GM12801 (cell line): ENCODE results near the gene CD58.

ENCODE experiments used
- TF ChIP-seq, protein P1 (sequence below): IDR thresholded peaks from one replicate; pipeline ENCODE4 v1.5.1; 2011; ENCODE audit warnings: control low read depth; ENCODE audit not compliant: insufficient read length; ENCODE audit errors: extremely low read depth

The CD58 gene

DNA sequence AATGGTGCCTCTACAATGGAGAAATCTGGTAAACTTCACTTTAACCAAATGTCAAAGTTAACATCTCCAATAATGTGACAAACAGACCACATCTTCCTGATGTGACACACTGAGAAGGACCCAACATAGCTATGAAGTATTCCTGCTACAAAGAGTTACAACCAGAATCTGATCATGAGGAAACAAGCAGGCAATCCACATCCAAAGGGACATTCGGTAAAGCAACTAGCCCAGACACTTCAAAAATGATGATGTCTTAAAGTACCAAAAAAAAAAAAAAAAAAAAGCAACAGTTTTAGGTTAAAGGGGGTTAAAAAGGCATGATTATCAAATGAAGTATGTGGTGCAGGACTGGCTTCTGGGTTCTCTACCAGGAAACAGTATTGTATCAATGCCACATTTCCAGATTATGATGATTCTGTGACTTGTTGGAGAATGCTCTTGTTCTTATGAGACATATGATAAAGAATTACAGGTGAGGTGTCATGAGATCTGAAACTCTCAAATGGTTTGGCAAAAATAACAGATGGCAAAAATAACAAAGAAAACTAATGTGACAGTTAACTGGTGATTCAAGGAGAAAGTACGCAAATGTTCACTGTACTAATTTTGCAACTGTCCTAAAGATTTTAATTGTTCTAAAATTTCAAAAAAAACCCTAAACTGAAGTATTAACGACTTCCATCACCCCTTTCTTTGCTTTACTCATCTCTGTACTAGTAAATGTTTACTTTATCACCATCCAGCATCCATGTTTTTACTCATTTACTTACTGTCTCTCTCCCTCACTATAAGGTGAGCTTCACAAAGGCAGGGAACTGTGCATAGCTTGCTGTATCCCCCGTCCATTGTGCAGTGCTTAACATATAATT is 2.8 kb downstream of the CD58 start:
- TF ChIP-seq, protein P1, sequence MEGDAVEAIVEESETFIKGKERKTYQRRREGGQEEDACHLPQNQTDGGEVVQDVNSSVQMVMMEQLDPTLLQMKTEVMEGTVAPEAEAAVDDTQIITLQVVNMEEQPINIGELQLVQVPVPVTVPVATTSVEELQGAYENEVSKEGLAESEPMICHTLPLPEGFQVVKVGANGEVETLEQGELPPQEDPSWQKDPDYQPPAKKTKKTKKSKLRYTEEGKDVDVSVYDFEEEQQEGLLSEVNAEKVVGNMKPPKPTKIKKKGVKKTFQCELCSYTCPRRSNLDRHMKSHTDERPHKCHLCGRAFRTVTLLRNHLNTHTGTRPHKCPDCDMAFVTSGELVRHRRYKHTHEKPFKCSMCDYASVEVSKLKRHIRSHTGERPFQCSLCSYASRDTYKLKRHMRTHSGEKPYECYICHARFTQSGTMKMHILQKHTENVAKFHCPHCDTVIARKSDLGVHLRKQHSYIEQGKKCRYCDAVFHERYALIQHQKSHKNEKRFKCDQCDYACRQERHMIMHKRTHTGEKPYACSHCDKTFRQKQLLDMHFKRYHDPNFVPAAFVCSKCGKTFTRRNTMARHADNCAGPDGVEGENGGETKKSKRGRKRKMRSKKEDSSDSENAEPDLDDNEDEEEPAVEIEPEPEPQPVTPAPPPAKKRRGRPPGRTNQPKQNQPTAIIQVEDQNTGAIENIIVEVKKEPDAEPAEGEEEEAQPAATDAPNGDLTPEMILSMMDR = no peak

DNA sequence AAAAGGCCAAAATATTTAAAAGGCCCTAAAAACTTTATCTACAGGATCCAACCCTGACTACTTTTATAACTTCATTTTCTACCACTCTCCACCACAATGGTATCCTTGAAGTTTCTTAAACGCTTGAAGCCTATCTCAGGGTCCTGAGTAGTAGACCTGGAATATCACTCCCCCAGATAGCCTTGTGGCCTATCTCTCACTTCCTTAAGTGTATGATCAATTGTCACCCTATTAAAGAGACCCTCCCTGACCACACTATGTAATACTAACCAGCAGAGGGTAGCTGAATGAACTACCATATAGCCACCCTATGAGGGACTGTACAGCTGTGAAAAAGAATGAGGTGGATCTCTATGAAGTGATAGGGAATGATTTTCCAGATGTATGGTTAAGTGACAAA is 5.6 kb downstream of the CD58 start:
- TF ChIP-seq, protein P1 = no peak

GRCh38 chr1:116564426-116564825 is 6.4 kb downstream of the CD58 start:
- TF ChIP-seq, protein P1 = no peak

GRCh38 chr1:116561563-116561962 is 9.3 kb downstream of the CD58 start:
- TF ChIP-seq, protein P1 = no peak

DNA sequence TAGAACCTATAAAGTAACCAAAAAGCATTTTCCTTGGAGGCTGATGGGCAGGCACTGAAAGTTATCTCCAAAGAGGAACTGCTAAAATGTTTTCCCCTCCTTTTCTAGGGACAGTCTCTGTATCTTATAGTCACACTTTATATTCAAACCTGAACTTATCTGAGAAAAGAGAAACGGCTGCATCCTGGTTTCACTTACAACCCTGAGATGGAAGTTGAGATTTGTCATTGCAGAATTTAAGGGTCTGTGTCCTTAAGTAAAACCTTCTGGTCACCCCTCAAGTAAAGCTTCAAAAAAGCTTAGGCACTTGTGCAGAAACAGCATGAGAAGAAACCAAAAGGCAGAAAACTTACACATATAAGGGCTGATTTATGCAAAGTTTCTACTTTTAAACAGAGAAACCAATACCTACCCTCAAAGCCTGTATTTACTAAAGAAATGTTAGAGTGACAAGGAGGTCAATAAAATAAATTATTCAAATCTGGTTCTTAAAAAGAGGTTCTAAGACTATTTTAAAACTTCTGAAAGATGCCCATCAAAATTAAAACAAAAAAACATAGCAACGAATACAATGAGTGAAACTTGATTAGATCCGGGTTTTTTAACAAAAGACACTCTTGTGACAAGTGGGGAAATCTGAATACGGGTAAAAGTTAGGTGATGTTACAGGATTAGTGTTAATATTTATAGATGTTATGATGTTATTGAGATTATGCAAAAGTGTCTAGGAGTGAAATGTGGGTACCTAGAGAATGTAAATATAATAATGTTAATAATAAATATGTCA is 9.9 kb downstream of the CD58 start:
- TF ChIP-seq, protein P1 = no peak

- TF ChIP-seq, protein P1 = no peak
Observed at GRCh38 chr1:116559304-116559761, 11.5 kb downstream of the CD58 start.

DNA sequence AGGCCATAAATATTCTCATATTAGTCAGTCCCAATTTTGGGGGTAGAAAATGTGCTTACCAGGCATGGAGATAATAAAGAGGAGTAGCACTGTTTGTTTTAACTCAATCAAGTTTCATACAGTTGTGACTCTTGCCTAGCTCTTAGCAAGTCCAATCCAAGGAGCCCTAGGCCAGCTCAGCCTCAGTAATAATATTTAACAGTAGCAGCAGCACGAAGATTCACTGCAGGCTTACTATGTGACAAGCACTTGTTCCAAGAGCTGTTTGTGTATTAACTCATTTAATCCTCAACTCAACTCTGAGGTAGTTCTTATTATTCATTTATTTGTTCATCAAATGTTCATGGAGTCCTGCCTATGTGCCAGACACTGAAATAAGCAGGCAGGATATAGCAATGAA is 12.3 kb downstream of the CD58 start:
- TF ChIP-seq, protein P1 = no peak
